ENCODE data around the gene PYROXD2.
A peak's percentile ranks its signal among the peaks of the same experiment; 100 is the strongest.

Gene PYROXD2

GRCh38 chr10:98374217-98374985 is 40.6 kb downstream of the PYROXD2 start:
- DNase-seq (ENCODE audit: low read depth in 1 of 2, low spot score in 1 of 2): no peak
- TF ChIP-seq JUND (IDR thresholded peaks at IDR 0.05; ENCODE audit: low read depth): no peak

GRCh38 chr10:98373260-98374040 is 41.5 kb downstream of the PYROXD2 start:
- no peak for TF ChIP-seq JUND (IDR thresholded peaks at IDR 0.05; ENCODE audit: low read depth)
- DNase-seq (ENCODE audit: low read depth in 1 of 2, low spot score in 1 of 2): no peak
- in situ Hi-C loops (cut with HindIII; ENCODE audit: low pct_unique_long_range_greater_than_20kb, low sequenced_read_pairs): no loop called here

More at GRCh38 chr10:98374217-98374985, 40.6 kb downstream of the PYROXD2 start:
- in situ Hi-C loops (cut with HindIII; ENCODE audit: low pct_unique_long_range_greater_than_20kb, low sequenced_read_pairs): no loop called here

DNA sequence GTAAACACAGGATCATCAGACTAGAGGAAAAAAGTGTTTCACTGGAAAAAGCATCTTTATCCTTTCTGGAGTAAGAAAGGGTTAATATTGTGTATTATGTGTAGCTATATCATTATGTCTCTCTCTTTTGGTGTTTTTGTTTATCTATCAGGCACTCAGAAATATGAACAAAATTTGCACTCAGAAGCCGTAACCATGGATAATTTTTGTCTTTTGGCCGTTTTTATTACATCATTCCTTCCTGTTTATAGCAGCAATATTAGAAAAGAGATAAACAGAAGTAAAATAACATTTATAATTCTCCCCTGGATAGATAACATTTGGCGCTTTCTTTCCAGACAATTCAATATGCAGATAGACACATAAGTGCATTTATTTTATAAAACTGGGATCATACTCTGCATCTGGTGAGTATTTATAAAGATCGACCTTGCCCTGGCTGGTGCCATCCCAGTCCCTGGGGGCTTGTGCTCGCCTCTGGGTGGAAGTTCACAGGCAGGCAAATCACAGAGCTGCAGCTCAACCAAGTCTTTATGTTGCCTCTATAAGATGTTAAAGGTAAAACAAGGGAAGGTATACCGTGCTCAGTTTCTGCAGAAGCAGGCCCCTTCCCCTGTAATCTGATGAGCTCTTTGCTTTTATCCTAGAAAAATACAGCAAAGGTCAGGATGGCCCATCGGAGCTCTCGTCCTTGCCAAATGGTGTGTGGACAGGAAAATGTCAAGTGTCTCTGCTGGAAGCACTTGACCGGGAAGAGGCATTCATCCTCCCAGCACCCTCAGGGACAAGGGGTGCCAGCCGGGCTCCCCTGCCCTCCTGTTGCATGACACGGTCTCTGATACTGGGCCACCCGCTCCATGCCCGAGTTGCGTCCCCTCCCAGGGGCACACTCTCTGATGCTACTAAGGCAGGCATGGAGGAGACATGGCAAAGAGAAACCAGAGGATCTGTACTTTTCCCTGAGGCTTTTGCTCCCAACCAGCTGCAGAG is 43.9 kb downstream of the PYROXD2 start:
- no peak for TF ChIP-seq JUND (IDR thresholded peaks at IDR 0.05; ENCODE audit: low read depth)
- in situ Hi-C loops (cut with HindIII; ENCODE audit: low pct_unique_long_range_greater_than_20kb, low sequenced_read_pairs): no loop called here
- DNase-seq (ENCODE audit: low read depth in 1 of 2, low spot score in 1 of 2): no peak

DNA sequence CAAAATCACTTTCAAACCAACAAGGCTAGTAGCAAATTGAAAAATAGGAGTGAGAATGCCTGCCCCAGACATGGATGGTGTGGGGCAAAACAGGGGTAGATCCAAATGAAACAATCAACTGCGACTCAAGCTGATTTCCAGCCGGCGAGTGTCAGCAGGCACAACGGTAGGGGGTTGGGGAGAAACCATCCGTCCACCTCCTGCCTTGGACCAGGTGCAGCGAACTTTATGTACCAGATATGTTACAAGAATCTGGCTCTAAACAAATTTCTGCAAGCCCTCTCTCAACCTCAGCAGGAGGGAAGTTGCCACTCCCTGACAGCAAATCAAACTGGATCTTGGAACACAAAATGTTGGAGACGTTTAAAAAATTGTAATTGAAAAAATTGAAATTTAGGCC is 45.2 kb downstream of the PYROXD2 start:
- DNase-seq (ENCODE audit: low read depth in 1 of 2, low spot score in 1 of 2): no peak
- TF ChIP-seq JUND (IDR thresholded peaks at IDR 0.05; ENCODE audit: low read depth): no peak
- in situ Hi-C loops (cut with HindIII; ENCODE audit: low pct_unique_long_range_greater_than_20kb, low sequenced_read_pairs): no loop called here

- no peak for TF ChIP-seq JUND (IDR thresholded peaks at IDR 0.05; ENCODE audit: low read depth)
- no peak for DNase-seq (ENCODE audit: low read depth in 1 of 2, low spot score in 1 of 2)
- in situ Hi-C loops (cut with HindIII; ENCODE audit: low pct_unique_long_range_greater_than_20kb, low sequenced_read_pairs): no loop called here
Observed at GRCh38 chr10:98368644-98369043, 46.3 kb downstream of the PYROXD2 start.

DNA sequence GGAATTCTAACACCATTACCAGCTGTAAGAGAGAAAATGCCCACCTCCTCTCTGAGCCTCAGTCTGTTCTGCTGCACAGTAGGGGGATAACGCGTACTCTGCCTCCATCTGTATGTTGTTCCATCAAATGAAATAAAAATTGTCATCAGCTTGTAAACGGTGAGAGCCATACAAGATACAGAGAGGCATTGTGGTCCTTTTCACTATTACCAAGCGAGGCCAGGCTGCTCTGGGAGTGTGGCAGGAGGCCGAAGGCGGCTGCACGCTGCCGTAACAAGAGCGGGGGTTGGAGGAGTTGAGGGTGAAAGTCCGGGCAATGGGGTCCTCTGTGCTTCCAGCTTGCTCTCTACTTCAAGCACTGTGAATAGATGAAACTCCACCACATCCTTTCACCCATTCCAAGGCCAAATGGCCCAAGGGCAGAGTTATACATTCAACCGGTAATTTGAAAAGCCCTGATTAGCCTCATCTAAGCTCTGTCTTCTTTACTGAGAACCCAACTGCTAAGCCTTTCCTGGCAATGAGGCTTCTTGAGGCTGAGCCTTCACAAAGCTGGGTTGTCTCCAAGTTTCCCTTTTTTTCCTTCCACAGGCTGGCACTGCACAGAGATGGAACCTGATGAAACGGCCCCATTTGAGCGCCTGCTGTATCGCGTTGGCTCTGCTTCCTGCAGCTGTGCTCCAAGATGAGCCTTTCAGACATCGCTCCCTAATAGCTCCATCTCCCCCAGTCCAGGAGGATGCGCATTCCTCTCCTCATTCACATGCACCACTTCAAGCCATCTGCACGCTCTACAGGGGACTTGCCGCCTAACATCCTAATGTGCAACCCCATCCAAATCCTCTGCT is 47.2 kb downstream of the PYROXD2 start:
- in situ Hi-C loops (cut with HindIII; ENCODE audit: low pct_unique_long_range_greater_than_20kb, low sequenced_read_pairs): no loop called here
- DNase-seq (ENCODE audit: low read depth in 1 of 2, low spot score in 1 of 2): no peak
- no peak for TF ChIP-seq JUND (IDR thresholded peaks at IDR 0.05; ENCODE audit: low read depth)

DNA sequence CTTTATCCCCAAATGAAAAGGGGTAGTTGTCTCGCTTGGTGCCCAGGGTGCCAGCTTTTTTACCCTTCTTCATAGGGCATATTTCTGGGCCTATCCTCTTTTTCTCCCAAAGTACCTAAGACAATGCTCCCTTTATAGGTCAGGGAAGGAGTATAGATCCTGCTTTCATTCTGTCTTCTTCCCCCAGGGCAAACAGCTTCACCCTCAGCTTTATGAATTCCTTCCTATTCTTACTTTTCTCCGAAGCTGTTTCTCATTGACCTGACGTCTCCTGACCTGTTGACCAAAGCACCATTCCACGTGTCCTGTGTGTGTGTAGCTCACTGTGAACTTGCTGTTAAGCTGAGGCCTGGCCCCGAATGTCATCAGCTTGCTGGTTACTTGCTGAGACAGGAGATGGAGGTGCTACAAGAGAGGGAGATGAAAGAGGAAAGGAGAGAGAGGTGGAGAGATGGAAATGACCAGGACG is 48.9 kb downstream of the PYROXD2 start:
- in situ Hi-C loops (cut with HindIII; ENCODE audit: low pct_unique_long_range_greater_than_20kb, low sequenced_read_pairs): no loop called here
- TF ChIP-seq JUND (IDR thresholded peaks at IDR 0.05; ENCODE audit: low read depth): no peak
- DNase-seq (ENCODE audit: low read depth in 1 of 2, low spot score in 1 of 2): peak in 1 of 2 experiments; percentile 25

GRCh38 chr10:98365406-98366061 is 49.4 kb downstream of the PYROXD2 start:
- in situ Hi-C loops (cut with HindIII; ENCODE audit: low pct_unique_long_range_greater_than_20kb, low sequenced_read_pairs): no loop called here
- DNase-seq (ENCODE audit: low read depth in 1 of 2, low spot score in 1 of 2): peak in 1 of 2 experiments; percentile 54
- TF ChIP-seq JUND (IDR thresholded peaks at IDR 0.05; ENCODE audit: low read depth): no peak

GRCh38 chr10:98364432-98365102 is 50.4 kb downstream of the PYROXD2 start:
- DNase-seq (ENCODE audit: low read depth in 1 of 2, low spot score in 1 of 2): no peak
- TF ChIP-seq JUND (IDR thresholded peaks at IDR 0.05; ENCODE audit: low read depth): no peak
- in situ Hi-C loops (cut with HindIII; ENCODE audit: low pct_unique_long_range_greater_than_20kb, low sequenced_read_pairs): no loop called here

DNA sequence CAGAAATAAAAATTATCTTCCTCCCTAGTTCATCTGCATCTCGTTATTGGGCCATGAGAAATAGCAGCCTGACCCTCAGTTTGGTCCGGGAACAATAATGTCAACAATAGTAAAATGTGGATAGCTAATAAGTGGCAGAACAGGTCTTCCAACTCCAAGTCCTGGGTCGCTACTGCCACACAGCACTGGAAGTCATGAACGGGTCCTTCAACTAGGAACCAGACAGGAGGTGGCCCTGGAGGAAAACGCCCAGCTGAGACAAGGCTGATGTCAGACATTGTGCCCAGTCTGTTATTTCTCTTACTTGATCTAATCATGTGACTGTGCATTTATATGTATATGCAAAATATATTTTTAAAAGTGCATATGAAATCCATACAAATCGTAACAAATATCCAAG is 51.8 kb downstream of the PYROXD2 start:
- in situ Hi-C loops (cut with HindIII; ENCODE audit: low pct_unique_long_range_greater_than_20kb, low sequenced_read_pairs): no loop called here
- DNase-seq (ENCODE audit: low read depth in 1 of 2, low spot score in 1 of 2): peak; percentile 42 to 73
- no peak for TF ChIP-seq JUND (IDR thresholded peaks at IDR 0.05; ENCODE audit: low read depth)

All from T47D (cell line).